PC-3 (cell line): Measurements from ENCODE around the gene TNFSF8.

ENCODE experiments used
- EZH2 ChIP-seq: fragments of 300-600 bp; sonication (generic); IDR thresholded peaks from one replicate; pipeline ENCODE4 v1.6.1; 2017; ENCODE audit warnings: antibody characterized with exemption, mild to moderate bottlenecking, low read length; ENCODE audit not compliant: unreplicated experiment
- TF ChIP-seq, protein P1 (sequence below): fragments of 300-600 bp; sonication (generic); conservative IDR thresholded peaks from 2 replicates; pipeline ENCODE4 v1.5.1; 2017; ENCODE audit warnings: antibody characterized with exemption, low read depth, mild to moderate bottlenecking, low read length

DNA sequence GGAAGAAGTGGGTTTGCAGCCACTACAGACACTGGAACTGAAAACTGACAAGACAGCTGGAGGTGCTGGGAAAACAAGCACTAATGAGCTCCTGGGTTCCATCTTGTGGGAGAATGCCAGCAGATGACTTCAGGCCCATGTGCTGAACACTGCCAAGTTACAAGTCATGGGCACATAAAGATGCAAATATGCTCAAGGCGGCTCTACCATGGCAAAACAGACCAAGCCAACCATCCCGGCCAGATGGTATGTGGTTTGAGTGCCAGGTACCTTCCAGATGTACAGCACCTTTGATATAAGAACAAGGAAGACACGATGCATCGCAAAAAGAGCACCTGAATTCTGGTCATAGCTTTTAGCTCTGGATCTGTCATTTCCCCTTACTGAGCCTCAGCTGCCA is 19.9 kb downstream of the TNFSF8 start:
- TF ChIP-seq, protein P1, sequence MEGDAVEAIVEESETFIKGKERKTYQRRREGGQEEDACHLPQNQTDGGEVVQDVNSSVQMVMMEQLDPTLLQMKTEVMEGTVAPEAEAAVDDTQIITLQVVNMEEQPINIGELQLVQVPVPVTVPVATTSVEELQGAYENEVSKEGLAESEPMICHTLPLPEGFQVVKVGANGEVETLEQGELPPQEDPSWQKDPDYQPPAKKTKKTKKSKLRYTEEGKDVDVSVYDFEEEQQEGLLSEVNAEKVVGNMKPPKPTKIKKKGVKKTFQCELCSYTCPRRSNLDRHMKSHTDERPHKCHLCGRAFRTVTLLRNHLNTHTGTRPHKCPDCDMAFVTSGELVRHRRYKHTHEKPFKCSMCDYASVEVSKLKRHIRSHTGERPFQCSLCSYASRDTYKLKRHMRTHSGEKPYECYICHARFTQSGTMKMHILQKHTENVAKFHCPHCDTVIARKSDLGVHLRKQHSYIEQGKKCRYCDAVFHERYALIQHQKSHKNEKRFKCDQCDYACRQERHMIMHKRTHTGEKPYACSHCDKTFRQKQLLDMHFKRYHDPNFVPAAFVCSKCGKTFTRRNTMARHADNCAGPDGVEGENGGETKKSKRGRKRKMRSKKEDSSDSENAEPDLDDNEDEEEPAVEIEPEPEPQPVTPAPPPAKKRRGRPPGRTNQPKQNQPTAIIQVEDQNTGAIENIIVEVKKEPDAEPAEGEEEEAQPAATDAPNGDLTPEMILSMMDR, result no peak
- no peak for TF ChIP-seq EZH2
